Neural cell (in vitro differentiated cells): ENCODE measurements around the gene TMEM31. TPM values are rescaled to one million over a fixed set of nuclear protein-coding genes. Genes with fewer than 3 reads are reported as not detected.

Source experiments
- H2AFZ ChIP-seq: fragments of 200-600, 300-800 bp; sonication (generic), shearing (Covaris generic); 2 replicates; pipeline ENCODE4 v1.6.0; 2014; ENCODE audit warnings: low read depth, mild to moderate bottlenecking, antibody characterized with exemption, low read length, moderate library complexity
- H3F3A ChIP-seq: fragments of 200-600 bp; shearing (Covaris generic); 2 replicates; pipeline ENCODE4 v1.6.1; 2016; ENCODE audit warnings: mild to moderate bottlenecking, moderate library complexity, mixed read lengths, antibody characterized with exemption, low read length; ENCODE audit not compliant: insufficient read depth, poor library complexity, severe bottlenecking
- H3K27ac ChIP-seq: fragments of 200-600, 300-800 bp; sonication (generic), shearing (Covaris generic); 2 replicates; pipeline ENCODE4 v1.5.1; 2014; ENCODE audit warnings: mild to moderate bottlenecking, low read length, moderate library complexity
- H3K27me3 ChIP-seq: fragments of 300-800, 200-600 bp; sonication (generic), shearing (Covaris generic); 2 replicates; pipeline ENCODE4 v1.6.0; 2014; ENCODE audit warnings: mild to moderate bottlenecking, low read depth, low read length, moderate library complexity; ENCODE audit not compliant: insufficient read depth
- H3K36me3 ChIP-seq: fragments of 300-800, 200-600 bp; sonication (generic), shearing (Covaris generic); 2 replicates; pipeline ENCODE4 v1.5.1; 2014; ENCODE audit warnings: mild to moderate bottlenecking, antibody characterized with exemption, low read length, moderate library complexity; ENCODE audit not compliant: insufficient read depth
- H3K4me2 ChIP-seq: fragments of 300-800, 200-600 bp; sonication (generic), shearing (Covaris generic); 2 replicates; pipeline ENCODE4 v1.6.0; 2014; ENCODE audit warnings: mild to moderate bottlenecking, low read length
- H3K4me3 ChIP-seq: fragments of 300-800, 200-600 bp; sonication (generic), shearing (Covaris generic); 2 replicates; pipeline ENCODE4 v1.5.1; 2014; ENCODE audit warnings: mild to moderate bottlenecking, low read length, moderate library complexity
- H3K79me2 ChIP-seq: fragments of 200-600 bp; shearing (Covaris generic); replicated peaks from 2 replicates; pipeline ENCODE4 v1.6.0; 2014; ENCODE audit warnings: mild to moderate bottlenecking, low read length, moderate library complexity; ENCODE audit not compliant: insufficient read depth
- H3K9ac ChIP-seq: fragments of 300-800, 200-600 bp; sonication (generic), shearing (Covaris generic); 2 replicates; pipeline ENCODE4 v1.6.1; 2016; ENCODE audit warnings: mild to moderate bottlenecking, low read length, mixed read lengths
- H3K9me2 ChIP-seq: fragments of 200-600 bp; shearing (Covaris generic); 2 replicates; pipeline ENCODE4 v1.6.1; 2016; ENCODE audit warnings: mild to moderate bottlenecking, low read length, mixed read lengths; ENCODE audit not compliant: insufficient read depth
- H3K9me3 ChIP-seq: fragments of 200-600, 300-800 bp; sonication (generic), shearing (Covaris generic); 2 replicates; pipeline ENCODE4 v1.6.1; 2016; ENCODE audit warnings: mild to moderate bottlenecking, mixed run types, low read length, moderate library complexity, mixed read lengths
- H4K20me1 ChIP-seq: fragments of 200-600 bp; shearing (Covaris generic); 2 replicates; pipeline ENCODE4 v1.6.1; 2016; ENCODE audit warnings: mild to moderate bottlenecking, mixed run types; ENCODE audit not compliant: insufficient read depth
- CTCF ChIP-seq: fragments of 450-650 bp; IDR thresholded peaks from 2 replicates; pipeline ENCODE4 v1.5.1; 2014; ENCODE audit warnings: antibody characterized with exemption, mild to moderate bottlenecking, moderate library complexity; ENCODE audit not compliant: poor library complexity, severe bottlenecking
- EP300 ChIP-seq: fragments of 450-650 bp; conservative IDR thresholded peaks from 2 replicates; pipeline ENCODE4 v1.6.1; 2014; ENCODE audit warnings: antibody characterized with exemption, mild to moderate bottlenecking, moderate library complexity; ENCODE audit not compliant: poor library complexity, severe bottlenecking
- EZH2 ChIP-seq: fragments of 200-600, 300-800 bp; shearing (Covaris generic), sonication (generic); IDR thresholded peaks from 2 replicates; pipeline ENCODE4 v1.6.1; 2014; ENCODE audit warnings: antibody characterized with exemption, low read length, borderline replicate concordance, mild to moderate bottlenecking; ENCODE audit not compliant: insufficient read depth, poor library complexity, severe bottlenecking
- MXI1 ChIP-seq: fragments of 450-650 bp; conservative IDR thresholded peaks from 2 replicates; pipeline ENCODE4 v1.6.1; 2014; ENCODE audit warnings: antibody characterized with exemption, mild to moderate bottlenecking; ENCODE audit not compliant: poor library complexity, severe bottlenecking
- POLR2AphosphoS5 ChIP-seq: IDR thresholded peaks from 2 replicates; pipeline ENCODE4 v1.6.1; 2012
- RAD21 ChIP-seq: fragments of 450-650 bp; conservative IDR thresholded peaks from 2 replicates; pipeline ENCODE4 v1.6.1; 2014; ENCODE audit warnings: antibody characterized with exemption, mild to moderate bottlenecking, moderate library complexity
- REST ChIP-seq: IDR thresholded peaks from 2 replicates; pipeline ENCODE4 v1.6.1; 2012; ENCODE audit warnings: borderline replicate concordance
- SMC3 ChIP-seq: fragments of 450-650 bp; conservative IDR thresholded peaks from 2 replicates; pipeline ENCODE4 v1.6.1; 2014; ENCODE audit warnings: antibody characterized with exemption, mild to moderate bottlenecking, moderate library complexity; ENCODE audit not compliant: poor library complexity
- TAF1 ChIP-seq: IDR thresholded peaks from 2 replicates; pipeline ENCODE4 v1.6.1; 2012; ENCODE audit warnings: low read depth
- polyA plus RNA-seq: library from polyadenylated mRNA; depleted of rRNA; stranded (reverse); fragments of >200 nt; gene quantifications from 2 replicates; pipeline ENCODE4 v1.2.3, GENCODE V29; 2014

TMEM31 gene
- polyA plus RNA-seq, 1 donor from 2014 or later, result 1.0 TPM

DNA sequence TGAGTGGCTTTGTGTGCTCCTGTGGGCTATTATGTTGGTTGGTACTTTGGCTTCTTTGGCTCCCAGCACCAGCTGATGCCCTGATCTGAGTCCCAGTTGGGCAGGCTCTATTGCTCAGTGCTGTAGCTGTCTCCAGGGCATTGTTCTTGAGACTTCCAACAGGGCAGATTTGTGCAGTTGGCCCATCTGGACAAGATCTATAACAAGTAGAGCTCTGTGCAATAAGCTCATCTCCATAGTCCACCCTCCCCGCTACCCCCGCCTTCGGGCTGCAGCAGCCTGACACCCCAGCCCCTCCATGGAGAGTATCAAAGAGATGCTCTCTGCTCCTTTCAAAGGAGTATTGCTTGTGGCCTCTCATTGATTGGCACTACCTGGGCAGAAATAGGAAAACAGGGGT is 5.8 kb upstream of the TMEM31 start:
- no peak overlapping the region for H2AFZ ChIP-seq

DNA sequence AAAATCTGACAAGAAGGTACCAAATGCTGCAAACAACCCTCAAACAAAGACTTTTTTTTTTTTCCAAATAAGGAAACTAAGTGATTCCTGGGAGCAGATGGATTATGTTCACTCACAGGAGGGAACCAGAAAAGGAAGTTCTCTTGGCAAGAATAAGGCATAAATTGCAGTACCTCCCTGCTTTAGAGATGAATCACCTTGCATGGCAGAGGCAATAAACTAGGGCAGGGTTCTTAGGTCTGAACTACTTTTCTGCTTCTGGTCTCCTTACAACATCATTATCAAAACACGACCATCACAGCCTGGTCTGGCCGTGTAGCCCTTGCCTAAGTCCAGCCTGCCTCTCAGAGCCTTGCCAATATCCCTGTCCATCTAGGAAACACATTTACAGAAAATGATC is 6.3 kb downstream of the TMEM31 start:
- Histone ChIP-seq H3K4me2 (no peak overlapping the region), H2AFZ (no peak overlapping the region)
- TF ChIP-seq EZH2, result no peak

More for the DNA sequence above, 5.8 kb upstream of the TMEM31 start:
- H3K27ac ChIP-seq, result no peak overlapping the region
- H3K4me3 ChIP-seq, result no peak overlapping the region
- H3K36me3 ChIP-seq, result no peaks in the 10 kb centered on the region
- H3K79me2 ChIP-seq, result no peaks in the 10 kb centered on the region
- no peaks in the 10 kb centered on the region for H3F3A ChIP-seq
- no peak overlapping the region for H3K9ac ChIP-seq
- H3K4me2 ChIP-seq, result no peak overlapping the region
- H3K27me3 ChIP-seq, result no peaks in the 10 kb centered on the region
- H3K9me3 ChIP-seq, result no peaks in the 10 kb centered on the region
- no peaks in the 10 kb centered on the region for H4K20me1 ChIP-seq
- H3K9me2 ChIP-seq, result no peaks in the 10 kb centered on the region
- TF ChIP-seq POLR2AphosphoS5 (no peak), MXI1 (no peak), RAD21 (no peak)

GRCh38 chrX:103718120-103718519 is 7.4 kb downstream of the TMEM31 start:
- no peaks in the 10 kb centered on the region for H3F3A ChIP-seq
- TF ChIP-seq EZH2, result no peak
- no peak for TF ChIP-seq REST
- TF ChIP-seq EP300, result no peak
- TF ChIP-seq RAD21, result no peak
- no peak for TF ChIP-seq MXI1
- no peak for TF ChIP-seq CTCF
- TF ChIP-seq TAF1, result no peak
- TF ChIP-seq POLR2AphosphoS5, result no peak
- no peak for TF ChIP-seq SMC3
- H4K20me1 ChIP-seq, result no peaks in the 10 kb centered on the region
- H3K9ac ChIP-seq, result no peak overlapping the region
- no peaks in the 10 kb centered on the region for H3K9me2 ChIP-seq
- no peaks in the 10 kb centered on the region for H3K36me3 ChIP-seq
- H3K4me2 ChIP-seq, result no peak overlapping the region
- no peaks in the 10 kb centered on the region for H3K79me2 ChIP-seq
- H3K27me3 ChIP-seq, result no peaks in the 10 kb centered on the region
- no peak overlapping the region for H3K4me3 ChIP-seq
- no peaks in the 10 kb centered on the region for H3K9me3 ChIP-seq
- no peak overlapping the region for H3K27ac ChIP-seq
- no peak overlapping the region for H2AFZ ChIP-seq

More for the DNA sequence above, 6.3 kb downstream of the TMEM31 start:
- H3K9me2 ChIP-seq, result no peaks in the 10 kb centered on the region
- no peaks in the 10 kb centered on the region for H3F3A ChIP-seq
- H3K79me2 ChIP-seq, result no peaks in the 10 kb centered on the region
- no peak overlapping the region for H3K27ac ChIP-seq
- H3K9ac ChIP-seq, result no peak overlapping the region
- no peaks in the 10 kb centered on the region for H3K36me3 ChIP-seq
- no peaks in the 10 kb centered on the region for H3K9me3 ChIP-seq
- H3K4me3 ChIP-seq, result no peak overlapping the region
- H3K27me3 ChIP-seq, result no peaks in the 10 kb centered on the region
- no peaks in the 10 kb centered on the region for H4K20me1 ChIP-seq
